NOMO-1 treated with dmso at 0.1 percent for 144 hours (cell line): ENCODE measurements around the gene ISLR.

Experiments used
- DNase-seq: peaks from one replicate; lab custom pipeline; 2025; ENCODE audit not compliant: unreplicated experiment; lab: John Stamatoyannopoulos, UW

ISLR gene

DNA sequence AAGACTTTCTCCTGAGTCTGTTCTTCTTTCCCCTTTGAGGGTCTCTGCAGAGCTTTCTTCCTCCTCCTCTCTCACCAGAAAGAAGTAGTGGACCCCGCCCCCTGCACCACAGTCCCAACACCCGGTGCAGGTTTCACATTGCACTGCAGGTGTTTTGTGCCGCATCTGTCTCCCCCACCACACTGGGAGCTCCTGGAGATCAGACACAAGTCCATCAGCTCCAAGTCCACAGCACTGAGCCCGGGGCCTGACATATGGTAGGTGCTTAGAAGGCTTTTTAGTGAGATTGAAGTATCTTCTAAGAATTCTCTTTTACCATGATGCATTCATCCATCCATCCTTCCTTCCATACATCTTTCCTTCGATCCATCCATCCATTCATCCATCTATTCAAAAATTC is 19.2 kb downstream of the ISLR start:
- DNase-seq = no peak

DNA sequence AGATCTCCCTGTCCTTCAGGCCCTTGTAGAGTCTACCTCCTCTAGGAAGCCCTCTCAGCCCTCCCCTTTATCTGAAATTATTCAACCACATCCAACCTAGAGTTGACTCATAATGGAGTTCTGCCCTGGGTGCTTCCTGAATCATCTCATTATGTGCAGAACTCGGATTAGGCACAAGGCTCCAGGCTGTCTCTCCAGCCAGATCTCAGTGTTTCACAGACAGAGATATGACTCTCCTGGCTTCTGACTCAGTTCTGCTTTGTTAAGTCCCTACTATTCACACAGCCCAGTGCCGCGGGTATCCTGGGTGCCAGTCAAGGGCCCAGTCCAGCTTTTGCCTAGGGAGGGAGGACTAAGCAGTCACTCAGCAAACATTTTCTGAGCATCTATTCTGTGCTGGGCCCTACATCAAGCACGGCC is 19.8 kb downstream of the ISLR start:
- no peak for DNase-seq

GRCh38 chr15:74193905-74194304 is 20.4 kb downstream of the ISLR start:
- no peak for DNase-seq

GRCh38 chr15:74194572-74195559 is 21.4 kb downstream of the ISLR start:
- no peak for DNase-seq

DNA sequence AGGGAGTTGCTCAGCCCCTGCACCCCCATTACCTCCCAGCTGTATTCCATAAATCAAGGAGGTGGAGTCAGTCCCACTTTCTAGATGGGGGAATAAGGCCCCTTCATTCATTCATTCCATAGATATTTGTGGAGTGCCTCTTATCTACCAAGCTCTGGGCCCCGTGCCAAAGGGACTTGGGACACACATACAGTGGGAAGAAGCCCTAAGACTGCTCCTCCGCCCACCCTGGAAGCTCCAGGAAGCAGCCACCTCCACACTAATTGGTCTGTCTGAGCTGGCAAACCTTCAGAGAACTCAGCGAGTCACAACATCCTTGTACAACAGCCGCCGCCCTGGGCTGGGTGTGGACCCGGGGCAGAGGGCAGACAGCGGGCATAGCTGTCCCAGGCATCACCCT is 22.7 kb downstream of the ISLR start:
- no peak for DNase-seq

- DNase-seq = no peak
These were observed 23.9 kb downstream of the ISLR start for GRCh38 chr15:74197176-74197965.

DNA sequence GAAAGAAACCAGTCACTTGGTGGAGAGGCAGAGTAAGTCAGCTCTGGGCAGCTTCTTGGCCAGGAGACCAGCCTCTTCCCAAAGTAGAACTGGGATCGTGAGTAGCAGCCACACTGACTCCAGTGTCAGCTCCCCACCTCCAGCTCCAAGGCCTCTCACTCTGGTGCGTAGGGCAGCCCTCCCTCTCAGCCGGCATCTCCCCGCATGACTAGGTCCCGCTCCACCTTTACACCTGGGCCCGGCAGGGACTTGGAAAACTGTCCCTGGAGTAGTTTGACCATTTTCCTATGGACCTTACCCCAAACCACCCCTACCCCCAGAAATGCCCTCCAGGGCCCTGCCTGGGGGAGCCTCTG is 25.8 kb downstream of the ISLR start:
- DNase-seq = no peak

DNA sequence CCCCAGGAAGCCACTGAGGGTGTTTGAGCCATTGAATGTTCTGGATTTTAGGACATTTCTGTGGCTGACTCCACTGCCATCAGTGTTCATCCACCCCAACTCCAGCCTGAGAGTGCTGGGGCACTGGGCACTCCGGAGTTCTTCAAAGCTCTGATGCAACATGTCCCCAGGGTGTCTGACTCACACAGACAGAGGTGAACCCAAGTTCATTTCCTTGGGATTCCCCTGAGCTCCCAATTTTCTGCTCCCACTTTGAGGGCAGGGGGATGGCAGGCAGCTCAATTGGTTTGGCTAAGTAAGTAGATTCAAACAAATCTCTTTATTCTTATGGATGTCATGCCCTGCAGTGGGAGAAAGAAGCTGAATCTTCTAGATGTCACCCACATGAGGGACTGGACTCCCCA is 26.9 kb downstream of the ISLR start:
- DNase-seq = no peak

- no peak for DNase-seq
These were observed 27.4 kb downstream of the ISLR start for GRCh38 chr15:74200871-74201419.

- DNase-seq = no peak
These were observed 28.4 kb downstream of the ISLR start for GRCh38 chr15:74201710-74202420.

DNA sequence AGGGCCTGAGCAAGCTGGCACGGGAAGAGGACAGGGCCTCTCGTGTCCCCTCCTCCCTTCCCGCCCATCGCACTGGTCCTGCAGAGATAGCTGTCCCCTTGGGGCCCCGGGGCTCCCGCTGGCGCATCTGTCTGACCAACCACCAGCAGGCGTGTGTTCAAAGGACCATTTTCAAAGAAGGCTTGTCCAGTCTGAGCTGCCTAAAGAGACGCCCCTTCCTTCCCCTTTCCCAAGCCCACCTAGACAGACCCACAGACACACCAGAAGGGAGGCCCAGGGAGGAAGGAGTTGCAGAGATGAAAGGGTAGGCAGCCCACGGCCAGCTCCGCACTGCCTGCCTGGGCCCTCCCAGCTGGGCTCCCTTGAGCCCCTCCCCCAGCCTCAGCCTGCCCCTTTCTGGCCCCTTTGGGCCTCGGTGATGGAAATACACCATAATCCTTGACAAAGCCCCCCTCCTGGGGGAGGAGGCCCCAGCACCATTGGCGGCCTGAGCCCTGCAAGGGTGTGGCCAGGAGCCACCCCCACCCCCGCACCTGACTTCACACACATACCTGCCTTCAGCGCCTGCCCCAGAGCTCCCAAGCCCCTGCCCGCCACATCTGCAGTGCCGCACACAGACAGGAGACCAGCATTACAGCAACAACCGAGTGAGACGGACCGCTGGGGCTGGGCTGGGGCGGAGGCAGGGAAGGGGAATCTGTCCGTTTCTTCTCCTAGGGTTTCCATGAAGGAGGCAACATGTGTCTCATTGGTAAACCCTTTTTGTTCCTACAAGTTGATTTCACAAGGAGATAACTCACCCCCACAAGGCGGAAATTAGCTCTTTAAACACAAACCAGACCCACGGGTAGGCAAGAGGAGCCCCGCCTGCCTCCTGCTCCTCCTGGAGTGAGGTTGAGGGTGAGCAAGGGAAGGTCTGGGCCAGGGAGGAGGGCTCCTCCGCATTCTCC is 29.2 kb downstream of the ISLR start, which contains the start of gene STRA6:
TSS of gene STRA6 (minus strand) at position 336 of the 950 bp plus-strand sequence. CDS start 520 bp downstream, outside the sequence.
- DNase-seq = no peak

GRCh38 chr15:74203914-74204431 is 30.5 kb downstream of the ISLR start:
- DNase-seq = no peak

- DNase-seq = no peak
These were observed 32.1 kb downstream of the ISLR start for GRCh38 chr15:74205582-74205947.

DNA sequence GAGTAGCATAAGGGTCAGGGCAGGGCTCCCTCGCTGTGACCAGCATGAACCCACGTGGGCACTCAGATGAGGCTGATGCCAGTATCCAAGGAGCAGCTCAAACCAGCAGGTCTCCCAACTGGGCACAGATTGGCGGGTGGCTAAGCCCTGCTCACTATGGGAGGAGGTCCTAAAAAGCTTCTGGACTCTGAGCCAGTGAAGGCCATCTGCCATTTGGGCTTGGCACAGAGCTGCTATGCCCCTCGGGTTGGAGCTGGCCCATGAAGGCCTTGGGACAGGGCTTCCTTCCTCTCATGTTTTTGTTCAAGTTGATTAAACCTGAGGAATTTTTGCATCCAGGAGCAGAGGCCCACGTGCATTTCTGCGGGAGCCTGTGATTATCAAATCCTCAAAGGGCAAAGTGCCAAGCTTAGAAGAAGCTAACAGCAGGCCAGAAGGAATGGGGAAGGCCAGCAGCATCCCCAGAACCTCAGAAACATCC is 33.3 kb downstream of the ISLR start:
- no peak for DNase-seq

DNA sequence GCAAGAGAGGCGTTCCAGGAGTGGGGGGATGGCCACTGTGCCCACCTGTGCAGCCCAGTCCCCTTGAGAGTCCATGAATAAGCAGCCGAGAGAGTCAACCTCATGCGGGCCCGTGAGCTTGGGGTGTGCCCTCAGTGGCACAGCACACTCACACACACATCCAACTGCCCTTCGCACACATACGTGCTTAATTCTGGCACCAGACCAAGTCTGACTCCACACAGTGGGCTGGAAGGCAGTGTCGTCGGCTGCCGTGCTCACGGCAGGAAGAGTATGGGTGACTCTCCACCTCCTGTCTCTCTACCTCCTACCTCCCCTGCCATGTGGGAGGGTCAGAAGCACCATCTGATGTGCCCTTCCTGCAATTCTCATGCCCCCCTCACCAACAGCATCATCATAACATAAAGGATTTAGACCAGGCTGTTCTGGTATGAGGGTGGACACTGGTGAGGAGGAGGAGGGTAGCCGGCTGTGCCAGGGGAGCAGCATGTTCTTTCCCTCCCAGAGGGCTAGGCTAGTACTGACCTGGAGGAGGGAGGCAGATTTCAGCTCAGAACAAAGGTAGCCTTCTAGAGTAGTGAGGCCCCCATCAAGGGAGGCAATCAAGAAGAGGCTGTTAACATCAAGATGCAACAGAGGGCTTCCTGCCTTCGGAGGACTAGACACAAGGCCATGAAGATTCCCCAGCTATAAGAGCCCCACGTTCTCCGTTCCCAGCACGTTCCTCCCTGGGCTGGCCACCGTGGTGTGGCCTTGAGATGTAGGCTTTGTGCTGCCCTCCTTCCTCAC is 34.3 kb downstream of the ISLR start:
- DNase-seq = no peak

DNA sequence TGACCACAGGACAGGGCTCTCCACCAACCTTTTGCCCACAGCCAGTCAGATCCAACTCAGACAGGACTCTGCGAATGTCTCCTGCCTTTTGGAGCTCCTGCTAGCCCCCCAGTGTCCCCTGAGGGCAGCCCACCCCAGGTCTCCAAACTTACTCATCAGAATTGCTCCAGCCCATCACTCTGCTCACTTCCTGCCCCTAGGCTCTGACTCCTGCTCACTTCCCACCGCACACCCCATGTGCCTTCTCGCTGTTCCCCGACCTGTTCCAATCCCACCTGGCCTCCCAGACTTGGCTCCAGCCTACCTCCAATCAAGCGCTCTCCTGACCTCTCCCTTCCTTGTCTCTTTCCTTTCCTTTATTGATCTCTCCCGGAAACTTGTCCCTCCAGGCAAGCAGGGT is 35.0 kb downstream of the ISLR start:
- no peak for DNase-seq

DNA sequence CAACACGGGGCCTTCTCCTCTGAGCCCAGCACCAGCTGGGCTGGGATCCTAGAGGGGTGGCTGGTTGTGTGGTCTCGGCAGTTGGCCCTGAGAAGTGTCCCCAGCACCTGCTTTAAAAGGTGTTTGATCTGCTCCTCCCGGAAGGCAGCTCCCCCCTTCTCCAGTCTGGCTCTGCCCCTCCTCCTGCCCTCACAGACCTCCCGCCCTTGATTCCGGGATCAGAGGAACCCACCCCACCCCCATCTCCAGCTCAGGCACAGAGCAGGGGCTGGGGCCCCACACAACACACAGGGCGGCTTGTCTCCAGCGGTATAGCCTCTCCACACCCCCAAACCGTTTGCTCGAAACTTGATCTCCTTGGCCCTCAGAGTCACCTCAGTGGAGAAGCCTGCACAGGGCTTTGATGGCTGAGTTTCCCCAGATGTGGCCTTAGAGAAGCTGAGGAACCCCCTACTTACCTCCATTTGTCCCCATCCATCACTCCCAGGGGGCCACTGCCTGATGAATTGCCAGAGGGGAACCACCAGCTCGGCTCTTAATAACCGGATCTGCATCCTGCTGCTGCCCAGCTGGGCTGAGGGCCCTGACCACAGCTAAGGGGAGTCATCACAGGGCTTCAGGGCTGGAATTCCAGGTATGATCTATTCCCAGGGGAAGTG is 35.5 kb downstream of the ISLR start:
- no peak for DNase-seq

DNA sequence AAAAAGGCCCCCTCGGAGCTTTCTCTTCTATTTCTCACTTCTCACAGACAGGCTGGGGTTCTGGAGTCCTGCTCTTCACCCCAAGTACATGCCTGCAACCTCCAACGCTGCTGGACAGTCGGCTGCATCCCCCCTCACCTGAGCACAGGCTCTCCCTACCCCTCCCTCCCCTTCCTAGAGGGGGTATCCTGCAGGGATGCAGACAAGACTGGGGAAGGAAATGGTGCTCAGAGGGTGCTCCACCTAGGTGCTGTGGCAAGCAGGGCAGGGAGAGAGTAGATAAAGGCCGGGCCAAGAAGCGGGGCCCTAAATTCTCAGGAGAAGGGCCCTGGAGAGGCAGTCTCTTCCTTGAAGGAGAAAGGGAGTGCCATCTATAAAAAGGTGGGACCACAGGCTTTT is 36.0 kb downstream of the ISLR start:
- no peak for DNase-seq
